H9 (cell line): ENCODE results near the gene P2RY14. TPM values are rescaled to one million over a fixed set of nuclear protein-coding genes. Genes with fewer than 3 reads are reported as not detected.

ENCODE experiments used
- DNase-seq: peaks from one replicate; pipeline ENCODE4 v3.0.0-alpha.2; 2017
- H2AFZ ChIP-seq: one replicate; pipeline ENCODE4 v1.6.1; 2013; ENCODE audit warnings: mild to moderate bottlenecking, low read length, control low read depth, moderate library complexity
- H2AK5ac ChIP-seq: 2 replicates; pipeline ENCODE4 v1.6.1; 2013; ENCODE audit warnings: low read length, control low read depth, mixed read lengths; ENCODE audit not compliant: insufficient read length
- H2BK120ac ChIP-seq: one replicate; pipeline ENCODE4 v1.6.1; 2013; ENCODE audit warnings: low read depth, mild to moderate bottlenecking, low read length, control low read depth, inconsistent platforms; ENCODE audit not compliant: poor library complexity, severe bottlenecking
- H2BK12ac ChIP-seq: 2 replicates; pipeline ENCODE4 v1.6.1; 2013; ENCODE audit warnings: low read length, control low read depth, mixed read lengths, low read depth; ENCODE audit not compliant: insufficient read length
- H2BK15ac ChIP-seq: 2 replicates; pipeline ENCODE4 v1.6.1; 2013; ENCODE audit warnings: low read depth, low read length, control low read depth
- H2BK20ac ChIP-seq: one replicate; pipeline ENCODE4 v1.6.1; 2013; ENCODE audit warnings: low read depth, mild to moderate bottlenecking, low read length, control low read depth, inconsistent platforms; ENCODE audit not compliant: poor library complexity, severe bottlenecking
- H2BK5ac ChIP-seq: 2 replicates; pipeline ENCODE4 v1.6.1; 2013; ENCODE audit warnings: low read length, control low read depth, mixed read lengths; ENCODE audit not compliant: insufficient read length
- H3K14ac ChIP-seq: 2 replicates; pipeline ENCODE4 v1.6.1; 2013; ENCODE audit warnings: low read length, control low read depth; ENCODE audit not compliant: insufficient read depth
- H3K18ac ChIP-seq: 2 replicates; pipeline ENCODE4 v1.6.1; 2013; ENCODE audit warnings: low read depth, mild to moderate bottlenecking, mixed read lengths, low read length, control low read depth; ENCODE audit not compliant: insufficient read length
- H3K23ac ChIP-seq: 2 replicates; pipeline ENCODE4 v1.6.1; 2013; ENCODE audit warnings: low read length, control low read depth, mixed read lengths, low read depth; ENCODE audit not compliant: insufficient read length
- H3K23me2 ChIP-seq: 2 replicates; pipeline ENCODE4 v1.6.1; 2013; ENCODE audit warnings: low read depth, mild to moderate bottlenecking, mixed read lengths, low read length, control low read depth; ENCODE audit not compliant: insufficient read length, poor library complexity, severe bottlenecking
- H3K27ac ChIP-seq: 2 replicates; pipeline ENCODE4 v1.5.1; 2013; ENCODE audit warnings: low read length, control low read depth, mixed read lengths, low read depth; ENCODE audit not compliant: insufficient read length
- H3K27me3 ChIP-seq: 2 replicates; pipeline ENCODE4 v1.6.1; 2013; ENCODE audit warnings: low read length, control low read depth, inconsistent platforms; ENCODE audit not compliant: insufficient read depth
- H3K4ac ChIP-seq: 2 replicates; pipeline ENCODE4 v1.6.1; 2013; ENCODE audit warnings: low read depth, mild to moderate bottlenecking, control low read depth, inconsistent platforms, low read length, moderate library complexity
- H3K4me1 ChIP-seq: 2 replicates; pipeline ENCODE4 v1.6.1; 2013; ENCODE audit warnings: low read length, control low read depth, inconsistent platforms; ENCODE audit not compliant: insufficient read depth
- H3K4me2 ChIP-seq: 2 replicates; pipeline ENCODE4 v1.6.1; 2013; ENCODE audit warnings: low read length, control low read depth, mixed read lengths; ENCODE audit not compliant: insufficient read length, insufficient read depth
- H3K56ac ChIP-seq: 2 replicates; pipeline ENCODE4 v1.6.1; 2013; ENCODE audit warnings: low read depth, mild to moderate bottlenecking, mixed read lengths, low read length, control low read depth; ENCODE audit not compliant: insufficient read length
- H3K79me1 ChIP-seq: 2 replicates; pipeline ENCODE4 v1.6.1; 2013; ENCODE audit warnings: low read depth, mild to moderate bottlenecking, moderate library complexity, low read length, control low read depth, inconsistent platforms; ENCODE audit not compliant: insufficient read depth, poor library complexity, severe bottlenecking
- H3K79me2 ChIP-seq: 2 replicates; pipeline ENCODE4 v1.6.1; 2013; ENCODE audit warnings: low read length, control low read depth, inconsistent platforms; ENCODE audit not compliant: insufficient read depth
- H3K9ac ChIP-seq: 2 replicates; pipeline ENCODE4 v1.6.1; 2013; ENCODE audit warnings: low read length, control low read depth, mixed read lengths; ENCODE audit not compliant: insufficient read length; ENCODE audit errors: extremely low read depth
- H3K9me3 ChIP-seq: one replicate; pipeline ENCODE4 v1.6.1; 2013; ENCODE audit warnings: low read depth, low read length, inconsistent platforms; ENCODE audit not compliant: control insufficient read depth
- H3T11ph ChIP-seq: one replicate; pipeline ENCODE4 v1.6.1; 2013; ENCODE audit warnings: mild to moderate bottlenecking, low read length, control low read depth, inconsistent platforms
- H4K20me1 ChIP-seq: one replicate; pipeline ENCODE4 v1.6.1; 2013; ENCODE audit not compliant: control insufficient read depth, insufficient read length, insufficient read depth
- H4K5ac ChIP-seq: 2 replicates; pipeline ENCODE4 v1.6.1; 2013; ENCODE audit warnings: low read depth, mild to moderate bottlenecking, mixed read lengths, low read length, control low read depth; ENCODE audit not compliant: insufficient read length
- H4K8ac ChIP-seq: replicated peaks from 2 replicates; pipeline ENCODE4 v1.6.1; 2013; ENCODE audit warnings: low read length, control low read depth, mixed read lengths, low read depth; ENCODE audit not compliant: insufficient read length
- H4K91ac ChIP-seq: 2 replicates; pipeline ENCODE4 v1.6.1; 2013; ENCODE audit warnings: low read depth, mild to moderate bottlenecking, moderate library complexity, mixed read lengths, low read length, control low read depth; ENCODE audit not compliant: insufficient read length
- H3K27ac Mint-ChIP-seq, 3 experiments: 2 replicates in 2 of 3; 3 replicates in 1 of 3; pipeline ENCODE4 v1.8.0; 2020 to 2021; ENCODE audit warnings: mixed read lengths in 3 of 3, mild to moderate bottlenecking in 1 of 3, moderate library complexity in 1 of 3
- H3K27me3 Mint-ChIP-seq: 2 replicates; pipeline ENCODE4 v1.8.0; 2021; ENCODE audit warnings: low read depth, mild to moderate bottlenecking, moderate library complexity, mixed read lengths
- H3K36me3 Mint-ChIP-seq, 3 experiments: 2 replicates in 2 of 3; 3 replicates in 1 of 3; pipeline ENCODE4 v1.8.0; 2020 to 2021; ENCODE audit warnings: low read depth in 3 of 3, mixed read lengths in 3 of 3; ENCODE audit not compliant: insufficient read depth in 1 of 3
- H3K4me1 Mint-ChIP-seq, 2 experiments: 2 replicates each; pipeline ENCODE4 v1.8.0; 2020; ENCODE audit warnings: mixed read lengths in 2 of 2
- H3K4me3 Mint-ChIP-seq, 2 experiments: 2 replicates in 1 of 2; 3 replicates in 1 of 2; pipeline ENCODE4 v1.8.0; 2020 to 2021; ENCODE audit warnings: mild to moderate bottlenecking in 2 of 2, mixed read lengths in 2 of 2, moderate library complexity in 1 of 2
- H3K9me3 Mint-ChIP-seq, 2 experiments: 2 replicates in 1 of 2; 3 replicates in 1 of 2; pipeline ENCODE4 v1.8.0; 2020; ENCODE audit warnings: mild to moderate bottlenecking in 2 of 2, mixed read lengths in 2 of 2, moderate library complexity in 1 of 2
- WGBS: extraction: QIAGEN DNeasy Blood & Tissue Kit; methylation state at CpG from one replicate; pipeline ENCODE4 v1.1.7; 2013; ENCODE audit warnings: missing lambda C conversion rate, low lambda C conversion rate, mixed read lengths; ENCODE audit not compliant: insufficient read length; ENCODE audit errors: extremely low coverage; 5-methylcytosine and 5-hydroxymethylcytosine counted together
- total RNA-seq: library from RNA; stranded (reverse); gene quantifications from 2 replicates; pipeline ENCODE4 v1.2.1, GENCODE V29; 2021
- TF ChIP-seq, protein P1 (sequence below): fragments of 200-600 bp; sonication (generic); conservative IDR thresholded peaks from 3 replicates; pipeline ENCODE4 v1.8.0; 2021; ENCODE audit warnings: antibody characterized with exemption, mild to moderate bottlenecking

Gene P2RY14
- total RNA-seq, 1 experiment from 2014 or later, result not detected

DNA sequence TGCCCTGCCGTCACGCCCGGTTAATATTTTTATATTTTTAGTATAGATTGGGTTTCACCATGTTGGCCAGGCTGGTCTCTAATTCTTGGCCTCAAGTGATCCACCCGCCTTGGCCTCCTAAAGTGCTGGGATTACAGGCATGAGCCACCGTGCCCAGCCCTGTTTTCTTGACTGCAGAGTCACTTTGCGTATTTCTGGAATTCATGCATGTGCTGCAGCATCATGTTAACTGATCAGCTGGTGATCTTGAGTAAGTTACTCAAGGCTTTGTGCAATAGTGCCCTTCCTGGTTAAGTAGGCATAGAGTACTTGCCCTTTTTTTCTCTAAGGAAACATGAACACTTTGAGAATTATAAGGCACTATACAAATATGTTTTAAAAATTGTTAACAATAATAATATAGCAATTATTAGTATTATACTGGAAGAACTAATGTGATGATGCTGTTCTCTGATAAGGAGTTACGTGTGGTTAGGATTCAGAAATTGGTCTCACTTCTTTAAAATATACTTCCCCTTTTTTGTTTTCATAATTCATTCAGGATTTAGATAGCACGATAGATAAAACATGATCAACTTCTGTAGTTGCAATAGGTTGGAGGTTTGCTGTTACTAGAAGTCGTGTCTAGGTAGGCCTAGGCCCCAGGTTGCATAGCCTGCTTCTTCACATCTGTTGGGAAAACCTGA is 108.9 kb downstream of the P2RY14 start:
- Mint-ChIP-seq H3K4me1 (peaks cover 7 to 12% of the 10 kb centered on the region in 2 experiments), H3K9me3 (no peaks in the 10 kb centered on the region), H3K27ac (no peak overlapping the region; a peak in 1 of 7 replicates), H3K27me3 (no peaks in the 10 kb centered on the region), H3K36me3 (peaks cover 0 to 13% (median 6%) of the 10 kb centered on the region in 3 experiments; a peak in 3 of 7 replicates), H3K4me3 (no peak overlapping the region)
- Histone ChIP-seq H2BK120ac (no peak overlapping the region), H3K23me2 (no peaks in the 10 kb centered on the region), H2BK20ac (no peak overlapping the region), H2BK12ac (no peak overlapping the region), H2AFZ (no peak overlapping the region), H2BK15ac (no peak overlapping the region), H3K79me2 (no peaks in the 10 kb centered on the region), H4K20me1 (no peaks in the 10 kb centered on the region), H3K4ac (no peak overlapping the region), H3K56ac (no peak overlapping the region), H2AK5ac (no peak overlapping the region), H3K27ac (no peak overlapping the region), H3K79me1 (no peaks in the 10 kb centered on the region), H4K91ac (no peak overlapping the region), H3K4me1 (peaks cover 2% of the 10 kb centered on the region; the same call in 1 of the 2 replicates), H3K18ac (no peak overlapping the region), H3K9ac (no peak overlapping the region), H4K8ac (no peak overlapping the region), H3K9me3 (no peaks in the 10 kb centered on the region), H3K27me3 (no peaks in the 10 kb centered on the region), H3T11ph (no peak overlapping the region), H3K23ac (no peak overlapping the region), H3K14ac (no peak overlapping the region), H3K4me2 (no peak overlapping the region), H4K5ac (no peak overlapping the region), H2BK5ac (no peak overlapping the region)
- no CpG with 5 or more reads among the region's 9 CpGs for WGBS
- TF ChIP-seq, protein P1, sequence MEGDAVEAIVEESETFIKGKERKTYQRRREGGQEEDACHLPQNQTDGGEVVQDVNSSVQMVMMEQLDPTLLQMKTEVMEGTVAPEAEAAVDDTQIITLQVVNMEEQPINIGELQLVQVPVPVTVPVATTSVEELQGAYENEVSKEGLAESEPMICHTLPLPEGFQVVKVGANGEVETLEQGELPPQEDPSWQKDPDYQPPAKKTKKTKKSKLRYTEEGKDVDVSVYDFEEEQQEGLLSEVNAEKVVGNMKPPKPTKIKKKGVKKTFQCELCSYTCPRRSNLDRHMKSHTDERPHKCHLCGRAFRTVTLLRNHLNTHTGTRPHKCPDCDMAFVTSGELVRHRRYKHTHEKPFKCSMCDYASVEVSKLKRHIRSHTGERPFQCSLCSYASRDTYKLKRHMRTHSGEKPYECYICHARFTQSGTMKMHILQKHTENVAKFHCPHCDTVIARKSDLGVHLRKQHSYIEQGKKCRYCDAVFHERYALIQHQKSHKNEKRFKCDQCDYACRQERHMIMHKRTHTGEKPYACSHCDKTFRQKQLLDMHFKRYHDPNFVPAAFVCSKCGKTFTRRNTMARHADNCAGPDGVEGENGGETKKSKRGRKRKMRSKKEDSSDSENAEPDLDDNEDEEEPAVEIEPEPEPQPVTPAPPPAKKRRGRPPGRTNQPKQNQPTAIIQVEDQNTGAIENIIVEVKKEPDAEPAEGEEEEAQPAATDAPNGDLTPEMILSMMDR, result no peak
- no peak for DNase-seq
